ENCODE data around the gene RYR1. TPM values are rescaled to one million over a fixed set of nuclear protein-coding genes. Genes with fewer than 3 reads are reported as not detected.

RYR1 gene
- total and polyA plus RNA-seq, 10 of the 15 experiments (the other 5 are each of a cell fraction or from before 2014, with no cell fraction given) = under 0.01 to 0.32 (median 0.07) TPM; not detected in 1

DNA sequence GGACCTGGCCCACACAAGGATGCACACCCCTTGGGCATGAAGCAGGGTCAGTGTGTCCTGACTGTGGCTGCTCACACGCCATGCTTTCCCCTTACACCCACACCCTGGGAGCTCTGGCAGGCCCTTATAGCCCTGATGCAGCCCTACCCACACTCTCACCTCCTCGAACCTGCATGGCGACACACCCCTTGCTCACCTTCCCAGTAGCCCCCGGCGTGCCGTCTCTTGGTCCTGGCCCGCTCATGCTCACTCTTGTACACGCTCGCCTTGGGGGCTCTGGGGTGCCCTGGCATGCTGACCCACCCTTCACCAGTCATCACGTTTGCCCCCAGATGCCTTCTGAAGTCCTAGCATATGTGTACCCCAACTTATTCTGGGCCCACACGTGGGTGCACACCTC, 128.2 kb downstream of the RYR1 start:
- peaks cover 39% of the 10 kb centered on the region for H3K4me1 ChIP-seq (ENCODE audit: control insufficient read depth, insufficient read depth, low read length)
- TF ChIP-seq, protein P1, sequence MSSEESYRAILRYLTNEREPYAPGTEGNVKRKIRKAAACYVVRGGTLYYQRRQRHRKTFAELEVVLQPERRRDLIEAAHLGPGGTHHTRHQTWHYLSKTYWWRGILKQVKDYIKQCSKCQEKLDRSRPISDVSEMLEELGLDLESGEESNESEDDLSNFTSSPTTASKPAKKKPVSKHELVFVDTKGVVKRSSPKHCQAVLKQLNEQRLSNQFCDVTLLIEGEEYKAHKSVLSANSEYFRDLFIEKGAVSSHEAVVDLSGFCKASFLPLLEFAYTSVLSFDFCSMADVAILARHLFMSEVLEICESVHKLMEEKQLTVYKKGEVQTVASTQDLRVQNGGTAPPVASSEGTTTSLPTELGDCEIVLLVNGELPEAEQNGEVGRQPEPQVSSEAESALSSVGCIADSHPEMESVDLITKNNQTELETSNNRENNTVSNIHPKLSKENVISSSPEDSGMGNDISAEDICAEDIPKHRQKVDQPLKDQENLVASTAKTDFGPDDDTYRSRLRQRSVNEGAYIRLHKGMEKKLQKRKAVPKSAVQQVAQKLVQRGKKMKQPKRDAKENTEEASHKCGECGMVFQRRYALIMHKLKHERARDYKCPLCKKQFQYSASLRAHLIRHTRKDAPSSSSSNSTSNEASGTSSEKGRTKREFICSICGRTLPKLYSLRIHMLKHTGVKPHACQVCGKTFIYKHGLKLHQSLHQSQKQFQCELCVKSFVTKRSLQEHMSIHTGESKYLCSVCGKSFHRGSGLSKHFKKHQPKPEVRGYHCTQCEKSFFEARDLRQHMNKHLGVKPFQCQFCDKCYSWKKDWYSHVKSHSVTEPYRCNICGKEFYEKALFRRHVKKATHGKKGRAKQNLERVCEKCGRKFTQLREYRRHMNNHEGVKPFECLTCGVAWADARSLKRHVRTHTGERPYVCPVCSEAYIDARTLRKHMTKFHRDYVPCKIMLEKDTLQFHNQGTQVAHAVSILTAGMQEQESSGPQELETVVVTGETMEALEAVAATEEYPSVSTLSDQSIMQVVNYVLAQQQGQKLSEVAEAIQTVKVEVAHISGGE (CRISPR knock-in tag; IDR thresholded peaks at IDR 0.05) = no peak
- TF ChIP-seq, protein P2, sequence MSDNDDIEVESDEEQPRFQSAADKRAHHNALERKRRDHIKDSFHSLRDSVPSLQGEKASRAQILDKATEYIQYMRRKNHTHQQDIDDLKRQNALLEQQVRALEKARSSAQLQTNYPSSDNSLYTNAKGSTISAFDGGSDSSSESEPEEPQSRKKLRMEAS (IDR thresholded peaks at IDR 0.05; ENCODE audit: low read depth, low read length) = no peak
- no peak for TF ChIP-seq IRF3 (IDR thresholded peaks at IDR 0.05)
- TF ChIP-seq HDAC2 (IDR thresholded peaks at IDR 0.05) = no peak
- no peak for TF ChIP-seq RFX5 (IDR thresholded peaks at IDR 0.05; ENCODE audit: low read depth, low read length)
- no peak for TF ChIP-seq ZNF217 (IDR thresholded peaks at IDR 0.05)
- no peak for TF ChIP-seq TBL1XR1 (IDR thresholded peaks at IDR 0.05; ENCODE audit: low read depth, low read length)
- no peak for TF ChIP-seq SREBF1 (IDR thresholded peaks at IDR 0.05; ENCODE audit: low read length)
- no peak for TF ChIP-seq RB1 (IDR thresholded peaks at IDR 0.05; ENCODE audit: borderline replicate concordance)
- H3K36me3 ChIP-seq (ENCODE audit: control insufficient read depth in 2 of 2, insufficient read depth in 2 of 2, low read length in 1 of 2) = no peaks in the 10 kb centered on the region
- H3K9ac ChIP-seq (ENCODE audit: control insufficient read depth, insufficient read depth, low read length) = no peak overlapping the region
- H3K4me3 ChIP-seq = no peak overlapping the region
- 0 out of 4 replicates have a peak, but pooled peaks cover 0 to 2% of the 10 kb centered on the region in 2 experiments for H3K27me3 ChIP-seq (replicated peaks in 1 of 2; ENCODE audit: control insufficient read depth in 2 of 2, insufficient read depth in 2 of 2, low read length in 1 of 2)
- no peak overlapping the region for H3K4me2 ChIP-seq (ENCODE audit: control insufficient read depth, insufficient read depth)
- POLR2A ChIA-PET = interaction anchor here (1.6 to 12.2 kb wide), 2 partner anchors 11 to 56 kb away, joined by 10 to 135 read pairs; partner anchors contain the start of genes EIF3K and MAP4K1
- ATAC-seq (no peak), FAIRE-seq (no peak), DNase-seq (ENCODE audit: low read depth, low spot score) (no peak)
- H3K79me2 ChIP-seq (ENCODE audit: control insufficient read depth, insufficient read depth, low read length) = no peaks in the 10 kb centered on the region
- intact Hi-C loops (cut with micrococcal nuclease; ENCODE audit: unreplicated experiment) (no loop called here), in situ Hi-C loops (cut with MboI) (loop anchor here (5.0 kb wide), 1 partner anchor 56 kb away; the partner anchor contains the start of genes EIF3K and MAP4K1)
- RAD21 ChIA-PET (ENCODE audit: unreplicated experiment) = no interaction called here
- 95% methylated on average over 11 of the region's 11 CpGs for WGBS (ENCODE audit: insufficient coverage, insufficient replicate concordance, low lambda C conversion rate, missing lambda C conversion rate)
- no TSS peak for BruUV-seq (replicated peaks)
- no peak overlapping the region for H3K27ac ChIP-seq (ENCODE audit: control insufficient read depth, insufficient read depth)
- CTCF ChIA-PET = no interaction called here
- SMC1A ChIA-PET (ENCODE audit: uncharacterized antibody, unreplicated experiment) = interaction anchor here (7.0 kb wide), 1 partner anchor 55 kb away, joined by 85 read pairs; the partner anchor contains the start of genes EIF3K and MAP4K1
- H2AFZ ChIP-seq (ENCODE audit: control insufficient read depth, low read depth, low read length) = no peak overlapping the region
- H3K9me3 ChIP-seq (replicated peaks; ENCODE audit: control insufficient read depth, insufficient read depth, low read length) = no peaks in the 10 kb centered on the region
- no peaks in the 10 kb centered on the region for H4K20me1 ChIP-seq (ENCODE audit: control insufficient read depth, insufficient read depth)
